GM19025 (cell line): ENCODE measurements around the gene BRD9.

Experiments used
- ATAC-seq: cut with Tn5 transposase; IDR thresholded peaks from one replicate; pipeline ENCODE4 v1.9.1; 2021; ENCODE audit warnings: mild to moderate bottlenecking, low read depth, moderate library complexity; ENCODE audit not compliant: unreplicated experiment

The BRD9 gene

GRCh38 chr5:905139-905642 lies 12.6 kb upstream of the BRD9 start:
- ATAC-seq: no peak

- no peak for ATAC-seq
These were observed 11.1 kb upstream of the BRD9 start for GRCh38 chr5:903756-904096.

GRCh38 chr5:902129-902916 lies 9.7 kb upstream of the BRD9 start:
- ATAC-seq: no peak

GRCh38 chr5:900781-901180 lies 8.2 kb upstream of the BRD9 start:
- ATAC-seq: no peak

- ATAC-seq: no peak
These were observed 1.1 kb upstream of the BRD9 start for GRCh38 chr5:893711-894110.

- no peak for ATAC-seq
These were observed 521 bp upstream of the BRD9 start for GRCh38 chr5:893137-893506.

- peak; percentile 6 for ATAC-seq
These were observed 686 bp downstream of the BRD9 start for GRCh38 chr5:891837-892393.

GRCh38 chr5:891117-891836 lies 1.3 kb downstream of the BRD9 start:
- no peak for ATAC-seq

- ATAC-seq: no peak
These were observed 3.4 kb downstream of the BRD9 start for GRCh38 chr5:889075-889710.

- no peak for ATAC-seq
These were observed 4.0 kb downstream of the BRD9 start for GRCh38 chr5:888638-889035.

- ATAC-seq: no peak
These were observed 4.5 kb downstream of the BRD9 start for GRCh38 chr5:887947-888637.

- no peak for ATAC-seq
These were observed 5.8 kb downstream of the BRD9 start for GRCh38 chr5:886716-887325.

GRCh38 chr5:886036-886435 lies 6.6 kb downstream of the BRD9 start:
- ATAC-seq: no peak

- ATAC-seq: no peak
These were observed 7.1 kb downstream of the BRD9 start for GRCh38 chr5:885529-885928.

GRCh38 chr5:885127-885442 lies 7.5 kb downstream of the BRD9 start:
- ATAC-seq: no peak

GRCh38 chr5:884345-885126 lies 8.1 kb downstream of the BRD9 start:
- ATAC-seq: no peak

- no peak for ATAC-seq
These were observed 9.0 kb downstream of the BRD9 start for GRCh38 chr5:883475-884181.

- no peak for ATAC-seq
These were observed 10.1 kb downstream of the BRD9 start for GRCh38 chr5:882253-883183.
